Brain pericyte (primary cell): ENCODE data around the gene PDK3.
A peak's percentile ranks its signal among the peaks of the same experiment; 100 is the strongest.

Source experiments
- DNase-seq: peaks from one replicate; pipeline ENCODE4 v3.0.0-alpha.2; 2012; ENCODE audit warnings: low read depth, low spot score

Gene PDK3

GRCh38 chrX:24482823-24483415 lies 17.8 kb downstream of the PDK3 start:
- DNase-seq: no peak

- no peak for DNase-seq
These were observed 18.5 kb downstream of the PDK3 start for GRCh38 chrX:24483596-24483995.

- no peak for DNase-seq
These were observed 20.2 kb downstream of the PDK3 start for GRCh38 chrX:24485323-24485722.

GRCh38 chrX:24485976-24486680 lies 21.0 kb downstream of the PDK3 start:
- no peak for DNase-seq

- no peak for DNase-seq
These were observed 22.5 kb downstream of the PDK3 start for GRCh38 chrX:24487571-24487970.

- DNase-seq: no peak
These were observed 26.7 kb downstream of the PDK3 start for GRCh38 chrX:24491741-24492140.

- no peak for DNase-seq
These were observed 28.9 kb downstream of the PDK3 start for GRCh38 chrX:24493740-24494581.

GRCh38 chrX:24494647-24495075 lies 29.6 kb downstream of the PDK3 start:
- peak; percentile 13 for DNase-seq

- no peak for DNase-seq
These were observed 30.6 kb downstream of the PDK3 start for GRCh38 chrX:24495700-24496099.

GRCh38 chrX:24498181-24498580 lies 33.1 kb downstream of the PDK3 start:
- DNase-seq: no peak

GRCh38 chrX:24498975-24499374 lies 33.9 kb downstream of the PDK3 start:
- no peak for DNase-seq

- no peak for DNase-seq
These were observed 41.0 kb downstream of the PDK3 start for GRCh38 chrX:24506082-24506481.

- no peak for DNase-seq
These were observed 43.3 kb downstream of the PDK3 start for GRCh38 chrX:24508375-24508774.

- DNase-seq: no peak
These were observed 48.3 kb downstream of the PDK3 start for GRCh38 chrX:24513416-24513815.

GRCh38 chrX:24515447-24515846 lies 50.4 kb downstream of the PDK3 start:
- no peak for DNase-seq

- DNase-seq: no peak
These were observed 55.4 kb downstream of the PDK3 start for GRCh38 chrX:24520472-24520871.

- no peak for DNase-seq
These were observed 60.4 kb downstream of the PDK3 start for GRCh38 chrX:24525455-24525854.

GRCh38 chrX:24526616-24527015 lies 61.5 kb downstream of the PDK3 start:
- no peak for DNase-seq

GRCh38 chrX:24528605-24529004 lies 63.5 kb downstream of the PDK3 start:
- no peak for DNase-seq

GRCh38 chrX:24536551-24536950 lies 71.5 kb downstream of the PDK3 start:
- no peak for DNase-seq

GRCh38 chrX:24542756-24543155 lies 77.7 kb downstream of the PDK3 start:
- DNase-seq: no peak

- no peak for DNase-seq
These were observed 82.9 kb downstream of the PDK3 start for GRCh38 chrX:24547961-24548360.

GRCh38 chrX:24550166-24550565 lies 85.1 kb downstream of the PDK3 start:
- DNase-seq: no peak
